OCI-LY7 (cell line): Measurements from ENCODE around the gene EEF1E1.

Source experiments
- EZH2phosphoT487 ChIP-seq: fragments of 200-600 bp; sonication (generic); IDR thresholded peaks from 2 replicates; pipeline ENCODE4 v1.6.1; 2018; ENCODE audit warnings: low read depth, borderline replicate concordance, mild to moderate bottlenecking, mixed run types, antibody characterized with exemption, low read length, moderate library complexity, mixed read lengths
- TF ChIP-seq, protein P1 (sequence below): fragments of 200-600 bp; sonication (generic); conservative IDR thresholded peaks from 2 replicates; pipeline ENCODE4 v1.5.1; 2014; ENCODE audit warnings: mild to moderate bottlenecking, antibody characterized with exemption, low read length, moderate library complexity, mixed read lengths

DNA sequence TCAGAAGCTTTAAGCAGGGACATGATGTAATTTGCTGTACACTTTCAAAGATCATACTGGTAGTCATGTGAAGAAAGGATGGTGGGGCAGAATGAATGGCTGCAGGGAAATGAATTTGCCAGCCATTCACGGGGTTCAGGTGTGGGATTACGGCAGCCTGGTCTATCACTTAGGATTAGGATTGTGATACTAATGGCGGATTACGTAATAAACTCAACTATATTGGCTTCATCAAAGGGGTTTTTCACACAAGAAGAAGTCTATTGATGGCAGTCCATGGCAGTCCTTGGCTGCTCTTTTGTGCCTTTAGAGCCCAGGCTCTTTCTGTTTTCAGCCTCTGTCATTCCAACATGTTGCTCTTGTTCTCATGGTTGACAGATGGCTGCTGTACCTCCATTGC is 12.6 kb upstream of the EEF1E1 start:
- TF ChIP-seq, protein P1, sequence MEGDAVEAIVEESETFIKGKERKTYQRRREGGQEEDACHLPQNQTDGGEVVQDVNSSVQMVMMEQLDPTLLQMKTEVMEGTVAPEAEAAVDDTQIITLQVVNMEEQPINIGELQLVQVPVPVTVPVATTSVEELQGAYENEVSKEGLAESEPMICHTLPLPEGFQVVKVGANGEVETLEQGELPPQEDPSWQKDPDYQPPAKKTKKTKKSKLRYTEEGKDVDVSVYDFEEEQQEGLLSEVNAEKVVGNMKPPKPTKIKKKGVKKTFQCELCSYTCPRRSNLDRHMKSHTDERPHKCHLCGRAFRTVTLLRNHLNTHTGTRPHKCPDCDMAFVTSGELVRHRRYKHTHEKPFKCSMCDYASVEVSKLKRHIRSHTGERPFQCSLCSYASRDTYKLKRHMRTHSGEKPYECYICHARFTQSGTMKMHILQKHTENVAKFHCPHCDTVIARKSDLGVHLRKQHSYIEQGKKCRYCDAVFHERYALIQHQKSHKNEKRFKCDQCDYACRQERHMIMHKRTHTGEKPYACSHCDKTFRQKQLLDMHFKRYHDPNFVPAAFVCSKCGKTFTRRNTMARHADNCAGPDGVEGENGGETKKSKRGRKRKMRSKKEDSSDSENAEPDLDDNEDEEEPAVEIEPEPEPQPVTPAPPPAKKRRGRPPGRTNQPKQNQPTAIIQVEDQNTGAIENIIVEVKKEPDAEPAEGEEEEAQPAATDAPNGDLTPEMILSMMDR: no peak
- TF ChIP-seq EZH2phosphoT487: no peak
